HepG2 (cell line): ENCODE data around the gene FBXO48. TPM values are rescaled to one million over a fixed set of nuclear protein-coding genes. Genes with fewer than 3 reads are reported as not detected.

Experiments
- HIVEP1 ChIP-seq: sonication (generic); formaldehyde crosslinking; IDR thresholded peaks from 2 replicates; pipeline ENCODE4 v1.4.0; 2020; ENCODE audit warnings: mild to moderate bottlenecking, missing genetic modification reagents
- KDM4B ChIP-seq: sonication (generic); formaldehyde crosslinking; IDR thresholded peaks from 2 replicates; pipeline ENCODE4 v1.4.0; 2020; ENCODE audit warnings: missing genetic modification reagents
- KMT2A ChIP-seq: sonication (generic); formaldehyde crosslinking; IDR thresholded peaks from 2 replicates; pipeline ENCODE4 v1.4.0; 2020; ENCODE audit warnings: missing genetic modification reagents
- PTBP1 ChIP-seq: fragments of 200-400 bp; formaldehyde crosslinking; IDR thresholded peaks from 2 replicates; pipeline ENCODE4 v1.6.1; 2018; ENCODE audit warnings: low read length, low read depth; ENCODE audit not compliant: poor library complexity, severe bottlenecking
- RCOR2 ChIP-seq: IDR thresholded peaks from 2 replicates; pipeline ENCODE4 v1.6.1; 2016; ENCODE audit warnings: missing biosample characterization, missing genetic modification reagents
- SKI ChIP-seq: fragments of 450-650 bp; IDR thresholded peaks from one replicate; pipeline ENCODE4 v1.6.1; 2018; ENCODE audit warnings: mild to moderate bottlenecking; ENCODE audit not compliant: partially characterized antibody
- SNAI1 ChIP-seq: sonication (generic); formaldehyde crosslinking; IDR thresholded peaks from 2 replicates; pipeline ENCODE4 v1.5.0; 2020; ENCODE audit warnings: mild to moderate bottlenecking, missing genetic modification reagents, borderline replicate concordance
- ZFP41 ChIP-seq: sonication (generic); formaldehyde crosslinking; IDR thresholded peaks from 2 replicates; pipeline ENCODE4 v1.4.0; 2020; ENCODE audit warnings: mild to moderate bottlenecking, missing genetic modification reagents, borderline replicate concordance
- ZFP91 ChIP-seq: sonication (generic); formaldehyde crosslinking; IDR thresholded peaks from 2 replicates; pipeline ENCODE4 v1.9.0; 2022; ENCODE audit warnings: missing genetic modification reagents, mild to moderate bottlenecking, borderline replicate concordance
- ZNF468 ChIP-seq: sonication (generic); formaldehyde crosslinking; IDR thresholded peaks from 2 replicates; pipeline ENCODE4 v1.8.0; 2022; ENCODE audit warnings: mild to moderate bottlenecking, moderate library complexity, missing genetic modification reagents
- ZNF556 ChIP-seq: sonication (generic); formaldehyde crosslinking; IDR thresholded peaks from 2 replicates; pipeline ENCODE4 v1.4.0; 2020; ENCODE audit warnings: mild to moderate bottlenecking, missing genetic modification reagents, borderline replicate concordance
- ZNF776 ChIP-seq: sonication (generic); formaldehyde crosslinking; IDR thresholded peaks from 2 replicates; pipeline ENCODE4 v1.4.0; 2020; ENCODE audit warnings: mild to moderate bottlenecking, missing genetic modification reagents
- ZNF792 ChIP-seq: IDR thresholded peaks from 2 replicates; pipeline ENCODE4 v1.6.1; 2016
- polyA plus RNA-seq, 8 experiments: library from polyadenylated mRNA; depleted of rRNA in 3 of 8; stranded (reverse) in 7 of 8; unstranded in 1 of 8; fragments of >200 nt; fragmentation: Illumina TruSeq in 4 of 8; extraction: Trizol in 4 of 8; gene quantifications; 2 replicates each; pipeline versions ENCODE4 v1.2.1 to v1.2.3, GENCODE V29; 2011 to 2016; ENCODE audit warnings: low read depth in 4 of 8, missing spikeins in 1 of 8, mixed read lengths in 1 of 8; ENCODE audit not compliant: insufficient read depth in 1 of 8
- total RNA-seq, 5 experiments: library from RNA; depleted of rRNA; stranded (reverse); fragments of >200 nt; fragmentation: Illumina TruSeq; extraction: Trizol; gene quantifications; 2 replicates each; pipeline ENCODE4 v1.2.3, GENCODE V29; 2016; ENCODE audit warnings: low read depth in 1 of 5
- TF ChIP-seq, protein P1 (sequence below): sonication (generic); formaldehyde crosslinking; conservative IDR thresholded peaks from 2 replicates; pipeline ENCODE4 v1.4.0; 2020; ENCODE audit warnings: missing genetic modification reagents
- TF ChIP-seq, protein P2 (sequence below): IDR thresholded peaks from 2 replicates; pipeline ENCODE4 v1.6.1; 2016; ENCODE audit warnings: low read depth, missing genetic modification reagents, missing compliant biosample characterization
- TF ChIP-seq, protein P3 (sequence below): sonication (generic); formaldehyde crosslinking; IDR thresholded peaks from 2 replicates; pipeline ENCODE4 v1.5.1; 2020; ENCODE audit warnings: missing genetic modification reagents, mild to moderate bottlenecking, borderline replicate concordance
- TF ChIP-seq, protein P4 (sequence below): sonication (generic); formaldehyde crosslinking; IDR thresholded peaks from 2 replicates; pipeline ENCODE4 v1.8.1; 2023; ENCODE audit warnings: mild to moderate bottlenecking, missing genetic modification reagents, borderline replicate concordance
- TF ChIP-seq, protein P5 (sequence below): IDR thresholded peaks from 2 replicates; pipeline ENCODE4 v1.6.1; 2018; ENCODE audit warnings: missing genetic modification reagents, mild to moderate bottlenecking, missing compliant biosample characterization

FBXO48 gene
- total and polyA plus RNA-seq, 2 of the 13 experiments (the other 11 are each of a cell fraction or from before 2014, with no cell fraction given) = 0.42 to 1.1 TPM

DNA sequence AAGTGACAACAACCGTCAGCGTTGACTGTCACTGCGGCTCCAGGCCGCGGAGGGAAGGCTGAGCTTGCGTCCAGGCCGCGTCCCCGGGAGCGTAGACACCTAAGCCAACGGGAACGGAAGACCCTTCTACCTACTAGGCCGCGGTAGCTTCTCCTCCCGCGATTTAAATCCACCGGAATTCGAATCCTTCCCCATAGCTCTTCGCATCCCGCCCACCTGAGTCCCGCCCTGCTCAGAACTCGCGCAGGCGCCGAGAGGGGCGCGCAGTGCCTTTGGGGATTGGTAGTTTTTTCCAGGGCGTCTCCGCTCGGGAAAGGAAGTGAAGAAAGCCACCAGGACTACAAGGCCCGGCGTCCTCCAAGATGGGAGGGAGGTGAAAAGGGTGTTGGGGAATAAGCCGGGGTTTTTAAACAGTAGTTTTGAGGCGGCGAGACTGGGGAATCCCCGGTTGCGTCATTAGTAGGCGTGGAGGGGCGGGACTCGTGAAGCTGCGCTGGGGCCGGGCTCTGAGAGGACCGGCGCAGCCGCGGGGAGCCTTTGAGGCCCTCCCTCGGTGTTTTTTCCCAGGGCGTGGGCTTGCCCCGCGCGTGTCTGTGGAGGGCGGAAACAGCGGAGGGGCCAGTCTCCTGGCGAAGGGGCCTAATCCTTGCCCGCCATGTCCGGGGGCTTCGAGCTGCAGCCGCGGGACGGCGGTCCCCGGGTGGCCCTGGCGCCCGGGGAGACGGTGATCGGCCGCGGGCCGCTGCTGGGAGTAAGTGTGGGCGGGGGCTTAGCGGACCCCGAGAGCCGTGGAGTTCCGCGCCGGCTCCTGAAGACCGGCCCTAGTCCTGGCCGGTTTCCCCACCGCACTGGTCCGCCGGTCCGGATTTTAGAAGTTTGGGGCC is at the start of gene FBXO48, which contains the start of gene APLF (continued):
- TF ChIP-seq, protein P1, sequence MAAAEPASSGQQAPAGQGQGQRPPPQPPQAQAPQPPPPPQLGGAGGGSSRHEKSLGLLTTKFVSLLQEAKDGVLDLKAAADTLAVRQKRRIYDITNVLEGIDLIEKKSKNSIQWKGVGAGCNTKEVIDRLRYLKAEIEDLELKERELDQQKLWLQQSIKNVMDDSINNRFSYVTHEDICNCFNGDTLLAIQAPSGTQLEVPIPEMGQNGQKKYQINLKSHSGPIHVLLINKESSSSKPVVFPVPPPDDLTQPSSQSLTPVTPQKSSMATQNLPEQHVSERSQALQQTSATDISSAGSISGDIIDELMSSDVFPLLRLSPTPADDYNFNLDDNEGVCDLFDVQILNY (CRISPR knock-in tag) = peak; percentile 92; the same call in 1 of the 2 replicates
- peak; percentile 22; the same call in 1 of the 2 replicates for TF ChIP-seq KMT2A
- TF ChIP-seq ZNF556 (CRISPR knock-in tag) = peak; percentile 11; the same call in 1 of the 2 replicates
- TF ChIP-seq, protein P2, sequence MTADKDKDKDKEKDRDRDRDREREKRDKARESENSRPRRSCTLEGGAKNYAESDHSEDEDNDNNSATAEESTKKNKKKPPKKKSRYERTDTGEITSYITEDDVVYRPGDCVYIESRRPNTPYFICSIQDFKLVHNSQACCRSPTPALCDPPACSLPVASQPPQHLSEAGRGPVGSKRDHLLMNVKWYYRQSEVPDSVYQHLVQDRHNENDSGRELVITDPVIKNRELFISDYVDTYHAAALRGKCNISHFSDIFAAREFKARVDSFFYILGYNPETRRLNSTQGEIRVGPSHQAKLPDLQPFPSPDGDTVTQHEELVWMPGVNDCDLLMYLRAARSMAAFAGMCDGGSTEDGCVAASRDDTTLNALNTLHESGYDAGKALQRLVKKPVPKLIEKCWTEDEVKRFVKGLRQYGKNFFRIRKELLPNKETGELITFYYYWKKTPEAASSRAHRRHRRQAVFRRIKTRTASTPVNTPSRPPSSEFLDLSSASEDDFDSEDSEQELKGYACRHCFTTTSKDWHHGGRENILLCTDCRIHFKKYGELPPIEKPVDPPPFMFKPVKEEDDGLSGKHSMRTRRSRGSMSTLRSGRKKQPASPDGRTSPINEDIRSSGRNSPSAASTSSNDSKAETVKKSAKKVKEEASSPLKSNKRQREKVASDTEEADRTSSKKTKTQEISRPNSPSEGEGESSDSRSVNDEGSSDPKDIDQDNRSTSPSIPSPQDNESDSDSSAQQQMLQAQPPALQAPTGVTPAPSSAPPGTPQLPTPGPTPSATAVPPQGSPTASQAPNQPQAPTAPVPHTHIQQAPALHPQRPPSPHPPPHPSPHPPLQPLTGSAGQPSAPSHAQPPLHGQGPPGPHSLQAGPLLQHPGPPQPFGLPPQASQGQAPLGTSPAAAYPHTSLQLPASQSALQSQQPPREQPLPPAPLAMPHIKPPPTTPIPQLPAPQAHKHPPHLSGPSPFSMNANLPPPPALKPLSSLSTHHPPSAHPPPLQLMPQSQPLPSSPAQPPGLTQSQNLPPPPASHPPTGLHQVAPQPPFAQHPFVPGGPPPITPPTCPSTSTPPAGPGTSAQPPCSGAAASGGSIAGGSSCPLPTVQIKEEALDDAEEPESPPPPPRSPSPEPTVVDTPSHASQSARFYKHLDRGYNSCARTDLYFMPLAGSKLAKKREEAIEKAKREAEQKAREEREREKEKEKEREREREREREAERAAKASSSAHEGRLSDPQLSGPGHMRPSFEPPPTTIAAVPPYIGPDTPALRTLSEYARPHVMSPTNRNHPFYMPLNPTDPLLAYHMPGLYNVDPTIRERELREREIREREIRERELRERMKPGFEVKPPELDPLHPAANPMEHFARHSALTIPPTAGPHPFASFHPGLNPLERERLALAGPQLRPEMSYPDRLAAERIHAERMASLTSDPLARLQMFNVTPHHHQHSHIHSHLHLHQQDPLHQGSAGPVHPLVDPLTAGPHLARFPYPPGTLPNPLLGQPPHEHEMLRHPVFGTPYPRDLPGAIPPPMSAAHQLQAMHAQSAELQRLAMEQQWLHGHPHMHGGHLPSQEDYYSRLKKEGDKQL (CRISPR knock-in tag) = 0 out of 2 replicates have a peak, but pooled peaks have one; percentile 11
- 0 out of 2 replicates have a peak, but pooled peaks have one; percentile 86 for TF ChIP-seq SNAI1
- TF ChIP-seq, protein P3, sequence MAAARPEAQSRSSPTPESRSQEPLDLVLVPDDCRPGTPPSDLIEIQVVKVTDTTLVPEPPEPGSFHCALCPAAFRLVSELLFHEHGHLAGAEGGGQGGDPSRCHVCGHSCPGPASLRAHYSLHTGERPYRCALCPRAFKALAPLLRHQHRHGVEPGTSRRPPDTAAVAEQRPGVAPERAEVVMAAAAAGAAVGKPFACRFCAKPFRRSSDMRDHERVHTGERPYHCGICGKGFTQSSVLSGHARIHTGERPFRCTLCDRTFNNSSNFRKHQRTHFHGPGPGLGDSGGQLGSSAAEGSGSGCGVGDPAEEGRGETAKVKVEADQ = peak; percentile 72
- peak; percentile 90; the same call in 1 of the 2 replicates for TF ChIP-seq ZFP91
- peak; percentile 25; the same call in 1 of the 2 replicates for TF ChIP-seq ZNF792 (CRISPR knock-in tag)
- TF ChIP-seq KDM4B = peak; percentile 81
- peak; percentile 100 for TF ChIP-seq HIVEP1 (CRISPR knock-in tag)
- TF ChIP-seq, protein P4, sequence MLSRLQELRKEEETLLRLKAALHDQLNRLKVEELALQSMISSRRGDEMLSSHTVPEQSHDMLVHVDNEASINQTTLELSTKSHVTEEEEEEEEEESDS (CRISPR knock-in tag) = no peak
- TF ChIP-seq SKI = peak; percentile 23
- TF ChIP-seq ZNF468 (CRISPR knock-in tag) = no peak
- TF ChIP-seq, protein P5, sequence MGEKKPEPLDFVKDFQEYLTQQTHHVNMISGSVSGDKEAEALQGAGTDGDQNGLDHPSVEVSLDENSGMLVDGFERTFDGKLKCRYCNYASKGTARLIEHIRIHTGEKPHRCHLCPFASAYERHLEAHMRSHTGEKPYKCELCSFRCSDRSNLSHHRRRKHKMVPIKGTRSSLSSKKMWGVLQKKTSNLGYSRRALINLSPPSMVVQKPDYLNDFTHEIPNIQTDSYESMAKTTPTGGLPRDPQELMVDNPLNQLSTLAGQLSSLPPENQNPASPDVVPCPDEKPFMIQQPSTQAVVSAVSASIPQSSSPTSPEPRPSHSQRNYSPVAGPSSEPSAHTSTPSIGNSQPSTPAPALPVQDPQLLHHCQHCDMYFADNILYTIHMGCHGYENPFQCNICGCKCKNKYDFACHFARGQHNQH (CRISPR knock-in tag) = no peak; the same call in 1 of the 2 replicates
- TF ChIP-seq ZNF776 (CRISPR knock-in tag) = peak; percentile 84; the same call in 1 of the 2 replicates
- no peak for TF ChIP-seq ZFP41 (CRISPR knock-in tag)
- TF ChIP-seq PTBP1 = peak; percentile 30
- peak; percentile 48; the same call in 1 of the 2 replicates for TF ChIP-seq RCOR2
